Keratinocyte (primary cell): Measurements from ENCODE around the gene C11orf52. TPM values are rescaled to one million over a fixed set of nuclear protein-coding genes. Genes with fewer than 3 reads are reported as not detected.

Experiments used
- DNase-seq: peaks from one replicate; pipeline ENCODE4 v3.0.0-alpha.2; 2011; ENCODE audit warnings: low read depth, missing footprints, low spot score
- FAIRE-seq: peaks from 2 replicates; lab custom pipeline; 2011; peaks lifted over from hg19 to GRCh38; lab: Jason Lieb, UNC
- H2AFZ ChIP-seq: 2 replicates; pipeline ENCODE4 v1.6.0; 2012; ENCODE audit warnings: low read length, control low read depth, inconsistent platforms; ENCODE audit not compliant: control insufficient read depth
- H3K27ac ChIP-seq: 2 replicates; pipeline ENCODE4 v1.5.1; 2011; ENCODE audit warnings: low read length; ENCODE audit not compliant: control insufficient read depth, insufficient read depth
- H3K27me3 ChIP-seq: 3 replicates; pipeline ENCODE4 v1.6.0; 2011; ENCODE audit warnings: low read length; ENCODE audit not compliant: control insufficient read depth, insufficient read depth; ENCODE audit errors: extremely low read depth
- H3K36me3 ChIP-seq, 2 experiments: 2 replicates in 1 of 2; 3 replicates in 1 of 2; pipeline ENCODE4 v1.5.1; 2011; ENCODE audit warnings: low read length in 2 of 2, mild to moderate bottlenecking in 1 of 2; ENCODE audit not compliant: control insufficient read depth in 2 of 2, insufficient read depth in 2 of 2; ENCODE audit errors: extremely low read depth in 1 of 2
- H3K4me1 ChIP-seq: 3 replicates; pipeline ENCODE4 v1.5.1; 2011; ENCODE audit warnings: low read length; ENCODE audit not compliant: control insufficient read depth, insufficient read depth; ENCODE audit errors: extremely low read depth
- H3K4me2 ChIP-seq: 3 replicates; pipeline ENCODE4 v1.6.0; 2011; ENCODE audit warnings: low read depth, low read length; ENCODE audit not compliant: control insufficient read depth, insufficient read depth; ENCODE audit errors: extremely low read depth
- H3K4me3 ChIP-seq, 3 experiments: fragments of 200-600 bp in 1 of 3; sonication (generic) in 1 of 3; 2 replicates in 2 of 3; 3 replicates in 1 of 3; pipeline ENCODE4 v1.5.1; 2011 to 2016; ENCODE audit warnings: low read length in 3 of 3, mild to moderate bottlenecking in 3 of 3, control low read depth in 2 of 3, inconsistent platforms in 1 of 3, low read depth in 1 of 3, mixed read lengths in 1 of 3, mixed run types in 1 of 3, moderate library complexity in 1 of 3; ENCODE audit not compliant: control insufficient read depth in 2 of 3, insufficient read depth in 2 of 3; ENCODE audit errors: extremely low read depth in 1 of 3
- H3K79me2 ChIP-seq: 2 replicates; pipeline ENCODE4 v1.6.0; 2012; ENCODE audit warnings: low read length; ENCODE audit not compliant: control insufficient read depth, insufficient read depth
- H3K9ac ChIP-seq: 3 replicates; pipeline ENCODE4 v1.6.0; 2011; ENCODE audit warnings: low read length; ENCODE audit not compliant: control insufficient read depth, insufficient read depth; ENCODE audit errors: extremely low read depth
- H3K9me1 ChIP-seq: 3 replicates; pipeline ENCODE4 v1.6.0; 2011; ENCODE audit warnings: low read length; ENCODE audit not compliant: control insufficient read depth, insufficient read depth; ENCODE audit errors: extremely low read depth
- H3K9me3 ChIP-seq: 2 replicates; pipeline ENCODE4 v1.5.1; 2012; ENCODE audit warnings: low read depth, low read length; ENCODE audit not compliant: control insufficient read depth
- H4K20me1 ChIP-seq: 3 replicates; pipeline ENCODE4 v1.6.0; 2011; ENCODE audit warnings: low read length; ENCODE audit not compliant: control insufficient read depth, insufficient read depth; ENCODE audit errors: extremely low read depth
- EZH2 ChIP-seq: IDR thresholded peaks from one replicate; pipeline ENCODE4 v1.6.1; 2012; ENCODE audit warnings: inconsistent platforms, mild to moderate bottlenecking, low read length, moderate library complexity
- dilution Hi-C: fragments of 300-500 bp; cut with MboI; formaldehyde crosslinking; loops from one replicate; pipeline ENCODE4 v1.7.0; 2020; ENCODE audit warnings: low sequenced_read_pairs; ENCODE audit not compliant: extremely low pct_ligation_motif_present
- polyA minus RNA-seq, 3 experiments: library from RNA; depleted of rRNA, polyadenylated mRNA; stranded (reverse); fragments of >200 nt; gene quantifications; 1 replicate in 1 of 3; 2 replicates in 1 of 3; 3 replicates in 1 of 3; pipeline ENCODE4 v1.2.3, GENCODE V29; 2011
- polyA plus RNA-seq, 5 experiments: library from polyadenylated mRNA; depleted of rRNA in 3 of 5; stranded (reverse) in 3 of 5; stranded (forward) in 1 of 5; unstranded in 1 of 5; fragments of >200 nt; gene quantifications; 1 replicate in 1 of 5; 2 replicates in 3 of 5; 3 replicates in 1 of 5; pipeline versions ENCODE4 v1.2.1 to v1.2.3, GENCODE V29; 2011 to 2012; ENCODE audit warnings: missing spikeins in 2 of 5, low read depth in 1 of 5, low replicate concordance in 1 of 5
- TF ChIP-seq, protein P1 (sequence below), 3 experiments: IDR thresholded peaks in 1 of 3; conservative IDR thresholded peaks in 1 of 3; optimal IDR thresholded peaks in 1 of 3; 2 replicates in 2 of 3; 3 replicates in 1 of 3; pipeline versions ENCODE3 to v1.5.1; 2011; ENCODE audit warnings: low read length in 3 of 3, mild to moderate bottlenecking in 3 of 3, moderate library complexity in 2 of 3, control low read depth in 1 of 3, inconsistent platforms in 1 of 3; ENCODE audit not compliant: insufficient read depth in 2 of 3; ENCODE audit errors: extremely low read depth in 1 of 3

C11orf52 gene, protein sequence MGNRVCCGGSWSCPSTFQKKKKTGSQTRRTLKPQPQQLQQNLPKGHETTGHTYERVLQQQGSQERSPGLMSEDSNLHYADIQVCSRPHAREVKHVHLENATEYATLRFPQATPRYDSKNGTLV
- polyA plus RNA-seq (2.9 to 5.5 TPM (median 3.5 TPM) in 3 replicates), polyA minus RNA-seq (0.58 to 4.4 TPM (median 0.89 TPM) in 3 replicates)
- 4.3 TPM for polyA plus RNA-seq (2011; ENCODE audit: low read depth)
- polyA plus RNA-seq (2011; cell fraction: cytosol; rRNA removed), result 3.1 and 3.3 TPM in 2 replicates
- 3.0 and 4.4 TPM in 2 replicates for polyA plus RNA-seq (2011; cell fraction: nucleus; rRNA removed)
- 2.7 and 7.3 TPM in 2 replicates for polyA plus RNA-seq (2012; ENCODE audit: low replicate concordance)
- not detected for polyA minus RNA-seq (2011; cell fraction: cytosol; rRNA and poly(A)+ RNA removed)
- 0.53 TPM in 1 of 2 replicates, not detected in the other for polyA minus RNA-seq (2011; cell fraction: nucleus; rRNA and poly(A)+ RNA removed)

DNA sequence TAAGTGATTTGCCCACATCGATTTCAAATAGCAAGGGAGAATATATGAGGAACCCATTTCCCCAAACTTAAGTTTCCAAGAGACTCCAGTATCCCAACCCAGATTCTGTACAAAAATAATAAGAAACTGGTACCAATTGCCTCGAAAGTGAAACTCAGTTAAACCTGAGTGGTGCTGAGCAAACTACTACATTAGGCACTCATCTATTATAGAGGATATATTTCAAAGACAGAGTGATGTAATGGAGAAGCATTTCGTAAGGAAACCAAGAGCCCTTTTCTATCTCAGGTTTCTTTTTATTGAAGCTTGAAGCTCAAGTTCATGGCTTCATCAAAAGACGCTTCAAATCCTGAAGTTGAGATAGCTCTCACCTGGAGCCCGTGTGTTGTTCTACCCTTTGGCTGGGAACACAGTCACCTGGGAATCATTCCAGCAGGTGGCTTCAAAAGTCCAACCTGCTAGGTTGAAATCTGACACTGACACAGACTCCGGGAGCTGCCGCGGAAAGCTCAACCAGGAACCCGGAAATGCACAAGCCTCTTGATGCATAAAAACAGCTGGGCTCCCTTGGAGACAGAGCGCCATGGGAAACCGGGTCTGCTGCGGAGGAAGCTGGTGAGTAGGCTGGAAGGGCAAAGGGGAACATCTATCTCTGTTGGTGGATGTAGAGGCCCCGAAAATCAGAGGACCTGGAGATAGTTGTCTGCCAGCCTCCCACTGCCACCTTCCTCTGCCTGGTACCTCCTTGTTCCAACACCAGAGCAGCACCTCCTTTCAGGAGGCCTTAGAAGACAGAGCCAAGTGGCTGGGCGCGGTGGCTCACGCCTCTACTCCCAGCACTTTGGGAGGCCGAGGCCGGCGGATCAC lies at the start of gene C11orf52:
TSS of gene C11orf52 (plus strand) at position 524 of the 867 bp plus-strand sequence. CDS start at position 584, 60 bp downstream.
- H3K36me3 ChIP-seq, result no peaks in the 10 kb centered on the region
- H3K27ac ChIP-seq, result no peak within 1 kb of the TSS
- no peak for DNase-seq
- dilution Hi-C loops, result no loop called here
- peaks cover 3% of the 10 kb centered on the region for H3K27me3 ChIP-seq
- H3K4me1 ChIP-seq, result peaks cover 15% of the 10 kb centered on the region
- peak within 1 kb of the TSS; percentile 13 to 76 (median 63) for H3K4me3 ChIP-seq
- FAIRE-seq, result peak; percentile 65
- H2AFZ ChIP-seq, result peak within 1 kb of the TSS; percentile 100
- H4K20me1 ChIP-seq, result no peaks in the 10 kb centered on the region
- TF ChIP-seq, protein P1, sequence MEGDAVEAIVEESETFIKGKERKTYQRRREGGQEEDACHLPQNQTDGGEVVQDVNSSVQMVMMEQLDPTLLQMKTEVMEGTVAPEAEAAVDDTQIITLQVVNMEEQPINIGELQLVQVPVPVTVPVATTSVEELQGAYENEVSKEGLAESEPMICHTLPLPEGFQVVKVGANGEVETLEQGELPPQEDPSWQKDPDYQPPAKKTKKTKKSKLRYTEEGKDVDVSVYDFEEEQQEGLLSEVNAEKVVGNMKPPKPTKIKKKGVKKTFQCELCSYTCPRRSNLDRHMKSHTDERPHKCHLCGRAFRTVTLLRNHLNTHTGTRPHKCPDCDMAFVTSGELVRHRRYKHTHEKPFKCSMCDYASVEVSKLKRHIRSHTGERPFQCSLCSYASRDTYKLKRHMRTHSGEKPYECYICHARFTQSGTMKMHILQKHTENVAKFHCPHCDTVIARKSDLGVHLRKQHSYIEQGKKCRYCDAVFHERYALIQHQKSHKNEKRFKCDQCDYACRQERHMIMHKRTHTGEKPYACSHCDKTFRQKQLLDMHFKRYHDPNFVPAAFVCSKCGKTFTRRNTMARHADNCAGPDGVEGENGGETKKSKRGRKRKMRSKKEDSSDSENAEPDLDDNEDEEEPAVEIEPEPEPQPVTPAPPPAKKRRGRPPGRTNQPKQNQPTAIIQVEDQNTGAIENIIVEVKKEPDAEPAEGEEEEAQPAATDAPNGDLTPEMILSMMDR (optimal IDR thresholded peaks at IDR 0.05 in 1 of 3, IDR thresholded peaks at IDR 0.05 in 1 of 3, conservative IDR thresholded peaks at IDR 0.05 in 1 of 3; ENCODE audit: extremely low read depth in 1 of 3, insufficient read depth in 2 of 3, low read length in 3 of 3), result peak in 1 of 3 experiments; percentile 4
- no peak for TF ChIP-seq EZH2
- H3K79me2 ChIP-seq, result no peaks in the 10 kb centered on the region
- H3K9ac ChIP-seq, result peak within 1 kb of the TSS; percentile 41
- no peaks in the 10 kb centered on the region for H3K9me1 ChIP-seq
- peak within 1 kb of the TSS; percentile 88 for H3K4me2 ChIP-seq
- no peaks in the 10 kb centered on the region for H3K9me3 ChIP-seq

DNA sequence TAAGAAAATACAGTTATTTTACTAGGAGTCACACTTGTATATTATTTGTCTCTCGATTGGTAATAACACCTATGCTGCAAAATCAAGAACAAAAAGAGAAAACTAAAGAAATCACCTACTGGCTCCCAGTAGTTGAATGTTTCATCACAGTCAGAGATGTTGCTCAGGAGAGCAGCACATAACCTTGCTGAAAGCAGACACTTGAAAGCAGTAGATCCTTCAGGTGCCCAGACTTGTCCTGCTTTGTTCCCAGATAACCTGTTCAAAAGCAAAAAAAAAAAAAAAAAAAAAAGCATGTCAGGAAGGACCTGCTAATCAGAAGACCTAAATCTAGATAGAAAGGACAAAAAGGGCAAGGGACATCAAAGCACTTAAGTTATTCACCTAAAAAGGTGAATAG lies 48.6 kb upstream of the C11orf52 start:
- no peaks in the 10 kb centered on the region for H3K27me3 ChIP-seq
- H3K4me2 ChIP-seq, result peak overlapping the region; percentile 79
- dilution Hi-C loops, result no loop called here
- peaks cover 3% of the 10 kb centered on the region for H3K79me2 ChIP-seq
- DNase-seq (no peak), FAIRE-seq (no peak)
- peaks cover 7% of the 10 kb centered on the region for H3K4me1 ChIP-seq
- no peaks in the 10 kb centered on the region for H4K20me1 ChIP-seq
- H2AFZ ChIP-seq, result no peak overlapping the region
- no peak overlapping the region for H3K27ac ChIP-seq
- H3K36me3 ChIP-seq, result peaks cover 0 to 8% of the 10 kb centered on the region in 2 experiments
- no peaks in the 10 kb centered on the region for H3K9me1 ChIP-seq
- no peak overlapping the region for H3K9ac ChIP-seq
- TF ChIP-seq, protein P1 (optimal IDR thresholded peaks at IDR 0.05 in 1 of 3, IDR thresholded peaks at IDR 0.05 in 1 of 3, conservative IDR thresholded peaks at IDR 0.05 in 1 of 3; ENCODE audit: extremely low read depth in 1 of 3, insufficient read depth in 2 of 3, low read length in 3 of 3), result no peak
- no peak for TF ChIP-seq EZH2
- H3K4me3 ChIP-seq, result no peak overlapping the region
- no peaks in the 10 kb centered on the region for H3K9me3 ChIP-seq
